GM21447 (cell line): Measurements from ENCODE around the gene PRAC2.

ENCODE experiments used
- ATAC-seq: cut with Tn5 transposase; IDR thresholded peaks from one replicate; pipeline ENCODE4 v1.9.1; 2021; ENCODE audit not compliant: unreplicated experiment

PRAC2 gene

GRCh38 chr17:48720266-48721008, 2.5 kb upstream of the PRAC2 start:
- ATAC-seq: no peak

- no peak for ATAC-seq
Observed at GRCh38 chr17:48721009-48721402, 2.0 kb upstream of the PRAC2 start.

GRCh38 chr17:48722201-48722907, 631 bp upstream of the PRAC2 start, which contains the start of gene PRAC1:
Gene PRAC1, minus strand, starts transcription at chr17:48722518. Its CDS starts 126 bp downstream, at chr17:48722392.
- no peak for ATAC-seq

GRCh38 chr17:48723423-48724250, 652 bp downstream of the PRAC2 start:
- no peak for ATAC-seq

GRCh38 chr17:48724251-48725003, 1.4 kb downstream of the PRAC2 start:
- ATAC-seq: no peak

- ATAC-seq: no peak
Observed at GRCh38 chr17:48725004-48725287, 2.0 kb downstream of the PRAC2 start.

GRCh38 chr17:48725288-48726064, 2.5 kb downstream of the PRAC2 start:
- ATAC-seq: no peak

- no peak for ATAC-seq
Observed at GRCh38 chr17:48726114-48726915, 3.3 kb downstream of the PRAC2 start.

GRCh38 chr17:48726916-48727286, 3.9 kb downstream of the PRAC2 start:
- ATAC-seq: no peak

- ATAC-seq: no peak
Observed at GRCh38 chr17:48727415-48728175, 4.6 kb downstream of the PRAC2 start.

- no peak for ATAC-seq
Observed at GRCh38 chr17:48728232-48729231, 5.5 kb downstream of the PRAC2 start, which contains the start of gene HOXB13. Gene HOXB13, minus strand, starts transcription at chr17:48728750. Its CDS starts 157 bp downstream, at chr17:48728593.

- ATAC-seq: no peak
Observed at GRCh38 chr17:48729335-48730239, 6.6 kb downstream of the PRAC2 start.

GRCh38 chr17:48730240-48730550, 7.2 kb downstream of the PRAC2 start:
- no peak for ATAC-seq

GRCh38 chr17:48731355-48731754, 8.4 kb downstream of the PRAC2 start:
- no peak for ATAC-seq

- ATAC-seq: no peak
Observed at GRCh38 chr17:48732688-48733629, 10.0 kb downstream of the PRAC2 start.
